Activated T-helper 17 cell treated with anti-CD3 and anti-CD28 coated beads, Interleukin-2, amount 50 U/mL, for 72 hours (primary cell): ENCODE measurements around the gene ARFIP1. TPM values are rescaled to one million over a fixed set of nuclear protein-coding genes. Genes with fewer than 3 reads are reported as not detected.

Source experiments
- ATAC-seq: fragments of 150-1000 bp; cut with Tn5 transposase; replicated peaks from 2 replicates; pipeline ENCODE4 v1.10.0; 2021; ENCODE audit warnings: mild to moderate bottlenecking, moderate library complexity
- H3K27ac Mint-ChIP-seq: one replicate; pipeline ENCODE4 v1.8.0; 2022; ENCODE audit warnings: mixed read lengths
- H3K27me3 Mint-ChIP-seq: one replicate; pipeline ENCODE4 v1.8.0; 2022; ENCODE audit warnings: mixed read lengths
- H3K36me3 Mint-ChIP-seq: one replicate; pipeline ENCODE4 v1.8.0; 2022; ENCODE audit warnings: low read depth, mild to moderate bottlenecking, mixed read lengths
- H3K4me1 Mint-ChIP-seq: one replicate; pipeline ENCODE4 v1.8.0; 2022; ENCODE audit warnings: mixed read lengths
- H3K4me3 Mint-ChIP-seq: one replicate; pipeline ENCODE4 v1.8.0; 2022; ENCODE audit warnings: mild to moderate bottlenecking, mixed read lengths
- H3K9me3 Mint-ChIP-seq: one replicate; pipeline ENCODE4 v1.8.0; 2022; ENCODE audit warnings: mixed read lengths
- total RNA-seq, 2 donors: library from RNA; stranded (reverse); gene quantifications; one replicate each; pipeline ENCODE4 v1.2.3, GENCODE V29; 2022

ARFIP1 gene
- total RNA-seq, 2 donors from 2014 or later, result 11.4 to 14.0 TPM

- peaks cover 14% of the 10 kb centered on the region for H3K4me1 Mint-ChIP-seq
- no peak overlapping the region for H3K27ac Mint-ChIP-seq
These were observed 159.9 kb downstream of the ARFIP1 start for GRCh38 chr4:152939621-152940020.

GRCh38 chr4:152940461-152940860 lies 160.7 kb downstream of the ARFIP1 start:
- H3K27ac Mint-ChIP-seq, result no peak overlapping the region
- no peaks in the 10 kb centered on the region for H3K9me3 Mint-ChIP-seq
- peaks cover 8% of the 10 kb centered on the region for H3K36me3 Mint-ChIP-seq
- H3K4me3 Mint-ChIP-seq, result no peak overlapping the region
- peaks cover 25% of the 10 kb centered on the region for H3K27me3 Mint-ChIP-seq
- no peak for ATAC-seq
- peaks cover 9% of the 10 kb centered on the region for H3K4me1 Mint-ChIP-seq

More at GRCh38 chr4:152939621-152940020, 159.9 kb downstream of the ARFIP1 start:
- ATAC-seq, result no peak
- peaks cover 8% of the 10 kb centered on the region for H3K36me3 Mint-ChIP-seq
- peaks cover 33% of the 10 kb centered on the region for H3K27me3 Mint-ChIP-seq
- no peak overlapping the region for H3K4me3 Mint-ChIP-seq
- H3K9me3 Mint-ChIP-seq, result no peaks in the 10 kb centered on the region

- H3K4me1 Mint-ChIP-seq, result peaks cover 7% of the 10 kb centered on the region
- peaks cover 22% of the 10 kb centered on the region for H3K27me3 Mint-ChIP-seq
- no peak overlapping the region for H3K27ac Mint-ChIP-seq
- peaks cover 8% of the 10 kb centered on the region for H3K36me3 Mint-ChIP-seq
- no peak overlapping the region for H3K4me3 Mint-ChIP-seq
- no peaks in the 10 kb centered on the region for H3K9me3 Mint-ChIP-seq
- no peak for ATAC-seq
These were observed 161.7 kb downstream of the ARFIP1 start for GRCh38 chr4:152941411-152941810.

GRCh38 chr4:152942346-152942745 lies 162.6 kb downstream of the ARFIP1 start:
- Mint-ChIP-seq H3K4me1 (peaks cover 7% of the 10 kb centered on the region), H3K27me3 (peaks cover 26% of the 10 kb centered on the region), H3K36me3 (peaks cover 8% of the 10 kb centered on the region)

GRCh38 chr4:152943672-152944071 lies 163.9 kb downstream of the ARFIP1 start:
- Mint-ChIP-seq H3K9me3 (no peaks in the 10 kb centered on the region), H3K27me3 (peaks cover 28% of the 10 kb centered on the region), H3K4me3 (no peak overlapping the region), H3K4me1 (peaks cover under 1% of the 10 kb centered on the region), H3K36me3 (no peaks in the 10 kb centered on the region), H3K27ac (no peak overlapping the region)
- no peak for ATAC-seq

More at GRCh38 chr4:152942346-152942745, 162.6 kb downstream of the ARFIP1 start:
- no peak for ATAC-seq
- no peak overlapping the region for H3K4me3 Mint-ChIP-seq
- H3K27ac Mint-ChIP-seq, result no peak overlapping the region
- no peaks in the 10 kb centered on the region for H3K9me3 Mint-ChIP-seq

- Mint-ChIP-seq H3K4me1 (no peaks in the 10 kb centered on the region), H3K9me3 (no peaks in the 10 kb centered on the region), H3K4me3 (no peak overlapping the region), H3K36me3 (no peaks in the 10 kb centered on the region), H3K27ac (no peak overlapping the region), H3K27me3 (peaks cover 22% of the 10 kb centered on the region)
- no peak for ATAC-seq
These were observed 165.0 kb downstream of the ARFIP1 start for GRCh38 chr4:152944666-152945320.

- Mint-ChIP-seq H3K27ac (no peak overlapping the region), H3K4me1 (no peaks in the 10 kb centered on the region), H3K4me3 (no peak overlapping the region), H3K9me3 (no peaks in the 10 kb centered on the region), H3K27me3 (peaks cover 19% of the 10 kb centered on the region), H3K36me3 (no peaks in the 10 kb centered on the region)
- ATAC-seq, result no peak
These were observed 165.9 kb downstream of the ARFIP1 start for GRCh38 chr4:152945639-152946038.

- ATAC-seq, result no peak
- Mint-ChIP-seq H3K27me3 (peaks cover 23% of the 10 kb centered on the region), H3K4me1 (no peaks in the 10 kb centered on the region), H3K4me3 (no peak overlapping the region), H3K36me3 (no peaks in the 10 kb centered on the region), H3K9me3 (no peaks in the 10 kb centered on the region), H3K27ac (no peak overlapping the region)
These were observed 166.7 kb downstream of the ARFIP1 start for GRCh38 chr4:152946446-152946845.

GRCh38 chr4:152947311-152947710 lies 167.6 kb downstream of the ARFIP1 start:
- ATAC-seq, result no peak
- H3K27me3 Mint-ChIP-seq, result peaks cover 23% of the 10 kb centered on the region
- H3K4me3 Mint-ChIP-seq, result no peak overlapping the region
- no peaks in the 10 kb centered on the region for H3K9me3 Mint-ChIP-seq
- no peak overlapping the region for H3K27ac Mint-ChIP-seq
- no peaks in the 10 kb centered on the region for H3K36me3 Mint-ChIP-seq
- H3K4me1 Mint-ChIP-seq, result no peaks in the 10 kb centered on the region

GRCh38 chr4:152949930-152950329 lies 170.2 kb downstream of the ARFIP1 start:
- no peak for ATAC-seq
- no peaks in the 10 kb centered on the region for H3K4me1 Mint-ChIP-seq
- H3K27me3 Mint-ChIP-seq, result peaks cover 23% of the 10 kb centered on the region
- H3K36me3 Mint-ChIP-seq, result no peaks in the 10 kb centered on the region
- H3K9me3 Mint-ChIP-seq, result no peaks in the 10 kb centered on the region
- no peak overlapping the region for H3K4me3 Mint-ChIP-seq
- H3K27ac Mint-ChIP-seq, result no peak overlapping the region

GRCh38 chr4:152950402-152951274 lies 170.9 kb downstream of the ARFIP1 start:
- ATAC-seq, result no peak
- H3K9me3 Mint-ChIP-seq, result no peaks in the 10 kb centered on the region
- H3K27me3 Mint-ChIP-seq, result peaks cover 23% of the 10 kb centered on the region
- H3K27ac Mint-ChIP-seq, result no peak overlapping the region
- H3K4me1 Mint-ChIP-seq, result no peaks in the 10 kb centered on the region
- no peaks in the 10 kb centered on the region for H3K36me3 Mint-ChIP-seq
- H3K4me3 Mint-ChIP-seq, result no peak overlapping the region

- Mint-ChIP-seq H3K4me1 (no peaks in the 10 kb centered on the region), H3K9me3 (no peaks in the 10 kb centered on the region), H3K27ac (no peak overlapping the region), H3K27me3 (peaks cover 23% of the 10 kb centered on the region), H3K36me3 (no peaks in the 10 kb centered on the region), H3K4me3 (no peak overlapping the region)
- ATAC-seq, result no peak
These were observed 171.6 kb downstream of the ARFIP1 start for GRCh38 chr4:152951348-152951747.

- H3K36me3 Mint-ChIP-seq, result no peaks in the 10 kb centered on the region
- no peak overlapping the region for H3K27ac Mint-ChIP-seq
- H3K4me1 Mint-ChIP-seq, result peaks cover 5% of the 10 kb centered on the region
- H3K4me3 Mint-ChIP-seq, result no peak overlapping the region
- ATAC-seq, result no peak
- peaks cover 11% of the 10 kb centered on the region for H3K27me3 Mint-ChIP-seq
- H3K9me3 Mint-ChIP-seq, result no peaks in the 10 kb centered on the region
These were observed 173.8 kb downstream of the ARFIP1 start for GRCh38 chr4:152953514-152953913.

- no peak overlapping the region for H3K4me3 Mint-ChIP-seq
- H3K27ac Mint-ChIP-seq, result no peak overlapping the region
- peaks cover 11% of the 10 kb centered on the region for H3K27me3 Mint-ChIP-seq
- peaks cover 5% of the 10 kb centered on the region for H3K4me1 Mint-ChIP-seq
- ATAC-seq, result no peak
- H3K36me3 Mint-ChIP-seq, result no peaks in the 10 kb centered on the region
- no peaks in the 10 kb centered on the region for H3K9me3 Mint-ChIP-seq
These were observed 175.0 kb downstream of the ARFIP1 start for GRCh38 chr4:152954741-152955140.

GRCh38 chr4:152956147-152956546 lies 176.4 kb downstream of the ARFIP1 start:
- no peaks in the 10 kb centered on the region for H3K36me3 Mint-ChIP-seq
- H3K4me1 Mint-ChIP-seq, result peaks cover 5% of the 10 kb centered on the region
- no peak overlapping the region for H3K4me3 Mint-ChIP-seq
- ATAC-seq, result no peak
- H3K27me3 Mint-ChIP-seq, result peaks cover 3% of the 10 kb centered on the region
- no peak overlapping the region for H3K27ac Mint-ChIP-seq
- H3K9me3 Mint-ChIP-seq, result no peaks in the 10 kb centered on the region
